Progenitor cell of endocrine pancreas (in vitro differentiated cells): ENCODE results near the gene ZC3H13. TPM values are rescaled to one million over a fixed set of nuclear protein-coding genes. Genes with fewer than 3 reads are reported as not detected.

Experiments used
- DNase-seq: peaks from one replicate; pipeline ENCODE4 v3.0.0; 2021; ENCODE audit warnings: low spot score; ENCODE audit not compliant: unreplicated experiment
- H3K27ac Mint-ChIP-seq: 2 replicates; pipeline ENCODE4 v1.8.0; 2021; ENCODE audit warnings: mild to moderate bottlenecking, moderate library complexity, mixed read lengths
- H3K27me3 Mint-ChIP-seq: 2 replicates; pipeline ENCODE4 v1.8.0; 2021; ENCODE audit warnings: mixed read lengths
- H3K36me3 Mint-ChIP-seq: 2 replicates; pipeline ENCODE4 v1.8.0; 2022; ENCODE audit warnings: mixed read lengths; ENCODE audit not compliant: insufficient read depth
- H3K4me1 Mint-ChIP-seq: 2 replicates; pipeline ENCODE4 v1.8.0; 2021; ENCODE audit warnings: low read depth, mixed read lengths
- H3K4me3 Mint-ChIP-seq: 2 replicates; pipeline ENCODE4 v1.8.0; 2021; ENCODE audit warnings: low read depth, mild to moderate bottlenecking, moderate library complexity, mixed read lengths
- H3K9me3 Mint-ChIP-seq: 2 replicates; pipeline ENCODE4 v1.8.0; 2021; ENCODE audit warnings: low read depth, mixed read lengths
- CTCF ChIP-seq: fragments of 200-600 bp; sonication (generic); IDR thresholded peaks from one replicate; pipeline ENCODE4 v1.5.0; 2021; ENCODE audit warnings: antibody characterized with exemption, mild to moderate bottlenecking; ENCODE audit not compliant: unreplicated experiment
- long read RNA-seq: library from polyadenylated mRNA; unstranded; transcript quantifications from one replicate; pipeline ENCODE4 v2.0.0, GENCODE V29; 2020
- total RNA-seq: library from RNA; stranded (reverse); gene quantifications from 2 replicates; pipeline ENCODE4 v1.2.1, GENCODE V29; 2021

ZC3H13 gene, protein sequence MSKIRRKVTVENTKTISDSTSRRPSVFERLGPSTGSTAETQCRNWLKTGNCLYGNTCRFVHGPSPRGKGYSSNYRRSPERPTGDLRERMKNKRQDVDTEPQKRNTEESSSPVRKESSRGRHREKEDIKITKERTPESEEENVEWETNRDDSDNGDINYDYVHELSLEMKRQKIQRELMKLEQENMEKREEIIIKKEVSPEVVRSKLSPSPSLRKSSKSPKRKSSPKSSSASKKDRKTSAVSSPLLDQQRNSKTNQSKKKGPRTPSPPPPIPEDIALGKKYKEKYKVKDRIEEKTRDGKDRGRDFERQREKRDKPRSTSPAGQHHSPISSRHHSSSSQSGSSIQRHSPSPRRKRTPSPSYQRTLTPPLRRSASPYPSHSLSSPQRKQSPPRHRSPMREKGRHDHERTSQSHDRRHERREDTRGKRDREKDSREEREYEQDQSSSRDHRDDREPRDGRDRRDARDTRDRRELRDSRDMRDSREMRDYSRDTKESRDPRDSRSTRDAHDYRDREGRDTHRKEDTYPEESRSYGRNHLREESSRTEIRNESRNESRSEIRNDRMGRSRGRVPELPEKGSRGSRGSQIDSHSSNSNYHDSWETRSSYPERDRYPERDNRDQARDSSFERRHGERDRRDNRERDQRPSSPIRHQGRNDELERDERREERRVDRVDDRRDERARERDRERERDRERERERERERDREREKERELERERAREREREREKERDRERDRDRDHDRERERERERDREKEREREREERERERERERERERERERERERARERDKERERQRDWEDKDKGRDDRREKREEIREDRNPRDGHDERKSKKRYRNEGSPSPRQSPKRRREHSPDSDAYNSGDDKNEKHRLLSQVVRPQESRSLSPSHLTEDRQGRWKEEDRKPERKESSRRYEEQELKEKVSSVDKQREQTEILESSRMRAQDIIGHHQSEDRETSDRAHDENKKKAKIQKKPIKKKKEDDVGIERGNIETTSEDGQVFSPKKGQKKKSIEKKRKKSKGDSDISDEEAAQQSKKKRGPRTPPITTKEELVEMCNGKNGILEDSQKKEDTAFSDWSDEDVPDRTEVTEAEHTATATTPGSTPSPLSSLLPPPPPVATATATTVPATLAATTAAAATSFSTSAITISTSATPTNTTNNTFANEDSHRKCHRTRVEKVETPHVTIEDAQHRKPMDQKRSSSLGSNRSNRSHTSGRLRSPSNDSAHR (N-terminal part only)
- 61.4 and 65.9 TPM in 2 replicates for total RNA-seq
- long read RNA-seq, partial matches to known transcripts: 61 of 89 reads
- long read RNA-seq, other reads (novel, unspliced or antisense): 28 of 89 reads

GRCh38 chr13:46052319-46053161 is at the start of gene ZC3H13:
Gene ZC3H13, minus strand, starts transcription at chr13:46052746. Its CDS starts 7,239 bp downstream, at chr13:46045507.
- Mint-ChIP-seq H3K27ac (peak within 1 kb of the TSS; percentile 99), H3K4me1 (peaks cover 18% of the 10 kb centered on the region), H3K36me3 (no peaks in the 10 kb centered on the region), H3K4me3 (peak within 1 kb of the TSS; percentile 93), H3K27me3 (no peaks in the 10 kb centered on the region), H3K9me3 (no peaks in the 10 kb centered on the region)
- peak; percentile 82 for DNase-seq
- TF ChIP-seq CTCF: peak; percentile 58

DNA sequence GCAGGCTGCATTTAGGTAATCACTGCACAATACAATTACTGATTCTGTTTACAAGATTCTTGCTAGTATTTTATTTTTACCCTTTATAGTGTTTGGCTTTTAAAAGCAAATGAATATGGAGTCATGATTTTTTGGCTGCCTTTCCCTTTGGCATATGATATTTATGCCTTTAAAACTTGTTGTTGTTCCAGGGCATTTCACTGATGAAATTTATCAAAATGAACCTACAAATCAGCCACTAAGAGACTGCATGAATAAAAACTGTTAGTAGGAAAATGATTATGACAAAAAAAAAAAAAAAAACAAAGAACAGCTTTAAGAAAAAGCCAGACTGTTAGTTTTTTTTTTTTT is 49.7 kb upstream of the ZC3H13 start:
- Mint-ChIP-seq H3K27ac (no peak overlapping the region), H3K36me3 (no peaks in the 10 kb centered on the region), H3K27me3 (no peaks in the 10 kb centered on the region), H3K4me3 (no peak overlapping the region), H3K9me3 (peaks cover 4% of the 10 kb centered on the region), H3K4me1 (peaks cover 11% of the 10 kb centered on the region)
- no peak for DNase-seq
- TF ChIP-seq CTCF: no peak

DNA sequence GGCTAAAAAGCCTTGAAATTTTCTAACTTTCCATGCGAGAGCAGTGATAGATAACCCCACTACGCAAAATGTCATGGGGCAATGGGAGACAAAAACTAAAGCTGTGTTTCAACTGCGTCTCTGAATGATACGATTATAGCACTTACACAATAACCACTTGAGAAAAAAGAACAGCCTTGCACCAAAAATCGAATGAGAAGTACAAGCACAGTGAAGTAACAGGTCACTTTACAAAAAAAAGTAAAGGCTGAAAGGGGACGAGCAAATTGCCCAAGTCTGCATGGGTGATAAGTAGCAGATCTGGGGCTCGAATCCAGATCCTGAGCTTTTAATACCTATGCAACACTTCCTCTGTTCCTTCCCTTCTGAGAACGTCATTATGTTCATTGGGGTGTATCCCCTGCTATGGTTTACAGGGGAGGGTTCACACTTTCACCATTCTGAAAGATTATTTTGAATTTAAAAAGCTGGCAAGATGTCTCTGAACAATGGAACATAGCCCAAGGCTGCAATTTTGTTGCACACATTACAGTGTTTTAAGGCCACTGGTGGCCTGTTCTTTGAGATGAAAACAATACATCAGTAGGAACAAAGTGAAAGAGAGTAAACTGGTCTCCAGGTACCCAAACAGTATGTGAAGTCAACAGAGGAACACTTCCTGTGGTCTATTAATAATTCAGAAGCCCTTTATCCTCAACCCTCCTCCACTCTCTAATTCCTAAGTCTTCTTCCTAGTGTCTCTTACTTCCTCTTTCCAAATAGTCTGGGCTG is 49.1 kb upstream of the ZC3H13 start:
- Mint-ChIP-seq H3K4me1 (peaks cover 14% of the 10 kb centered on the region), H3K27me3 (no peaks in the 10 kb centered on the region), H3K36me3 (no peaks in the 10 kb centered on the region), H3K9me3 (peaks cover 4% of the 10 kb centered on the region), H3K27ac (no peak overlapping the region), H3K4me3 (no peak overlapping the region)
- no peak for TF ChIP-seq CTCF
- DNase-seq: no peak

DNA sequence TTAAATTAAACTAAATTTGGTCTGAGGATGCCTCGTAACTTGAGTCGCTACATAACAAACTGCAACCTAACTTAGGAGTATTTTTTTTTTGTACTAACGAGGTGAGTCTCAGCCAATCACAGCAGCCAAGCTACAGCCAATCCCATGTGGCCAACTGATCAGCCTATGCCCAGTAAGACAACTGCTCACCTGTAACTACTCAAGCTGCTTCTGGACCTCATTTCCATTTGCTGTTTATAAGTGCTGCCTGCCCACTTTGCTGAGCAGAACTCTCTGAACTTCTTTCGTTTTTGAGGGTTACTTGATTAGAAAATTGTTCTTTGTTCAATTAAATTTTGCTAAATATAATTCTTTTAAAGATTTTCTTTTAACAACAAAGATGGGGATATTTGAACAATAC is 48.5 kb upstream of the ZC3H13 start:
- no peak for TF ChIP-seq CTCF
- Mint-ChIP-seq H3K27ac (no peak overlapping the region), H3K4me3 (no peak overlapping the region), H3K27me3 (no peaks in the 10 kb centered on the region), H3K36me3 (no peaks in the 10 kb centered on the region), H3K4me1 (peaks cover 11% of the 10 kb centered on the region), H3K9me3 (peaks cover 4% of the 10 kb centered on the region)
- DNase-seq: no peak
